Measurements from ENCODE around the gene GRIN2A.

DNA sequence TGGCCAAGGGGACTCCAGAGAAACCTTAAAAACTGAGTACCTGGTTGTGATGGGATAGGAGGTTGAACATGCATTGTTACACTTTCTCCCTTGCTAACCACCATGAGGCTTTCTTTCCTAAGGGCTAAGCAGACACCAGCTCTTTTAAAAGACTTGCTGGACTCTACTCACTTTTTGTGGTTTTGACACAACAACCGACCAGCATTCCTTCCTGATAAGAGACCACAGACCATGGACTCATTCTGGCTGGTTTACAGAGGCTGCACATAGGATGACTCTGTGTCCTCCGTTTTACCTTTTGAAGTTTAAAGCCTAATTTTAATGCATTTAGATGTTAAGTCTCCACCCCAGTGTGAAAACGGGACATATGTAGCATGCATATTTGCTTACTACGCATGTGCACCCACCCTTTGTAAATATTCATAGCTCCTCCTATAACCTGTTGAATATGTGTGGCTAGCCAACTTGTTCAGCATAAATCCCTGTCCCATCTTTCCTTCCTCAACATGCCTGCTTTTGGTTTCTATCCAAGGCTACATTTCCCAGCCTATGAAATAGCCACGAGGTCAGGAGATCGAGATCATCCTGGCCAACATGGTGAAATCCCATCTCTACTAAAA, 475.9 kb downstream of the GRIN2A start:
- TF ChIP-seq, protein P1, sequence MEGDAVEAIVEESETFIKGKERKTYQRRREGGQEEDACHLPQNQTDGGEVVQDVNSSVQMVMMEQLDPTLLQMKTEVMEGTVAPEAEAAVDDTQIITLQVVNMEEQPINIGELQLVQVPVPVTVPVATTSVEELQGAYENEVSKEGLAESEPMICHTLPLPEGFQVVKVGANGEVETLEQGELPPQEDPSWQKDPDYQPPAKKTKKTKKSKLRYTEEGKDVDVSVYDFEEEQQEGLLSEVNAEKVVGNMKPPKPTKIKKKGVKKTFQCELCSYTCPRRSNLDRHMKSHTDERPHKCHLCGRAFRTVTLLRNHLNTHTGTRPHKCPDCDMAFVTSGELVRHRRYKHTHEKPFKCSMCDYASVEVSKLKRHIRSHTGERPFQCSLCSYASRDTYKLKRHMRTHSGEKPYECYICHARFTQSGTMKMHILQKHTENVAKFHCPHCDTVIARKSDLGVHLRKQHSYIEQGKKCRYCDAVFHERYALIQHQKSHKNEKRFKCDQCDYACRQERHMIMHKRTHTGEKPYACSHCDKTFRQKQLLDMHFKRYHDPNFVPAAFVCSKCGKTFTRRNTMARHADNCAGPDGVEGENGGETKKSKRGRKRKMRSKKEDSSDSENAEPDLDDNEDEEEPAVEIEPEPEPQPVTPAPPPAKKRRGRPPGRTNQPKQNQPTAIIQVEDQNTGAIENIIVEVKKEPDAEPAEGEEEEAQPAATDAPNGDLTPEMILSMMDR (IDR thresholded peaks at IDR 0.05; ENCODE audit: poor library complexity), result no peak
- no peak for TF ChIP-seq EZH2 (IDR thresholded peaks at IDR 0.05; ENCODE audit: borderline replicate concordance)
- no peak for TF ChIP-seq EZH2phosphoT487 (IDR thresholded peaks at IDR 0.05; ENCODE audit: low read depth, severe bottlenecking, unreplicated experiment)

Data from hepatocyte (in vitro differentiated cells).